Activated CD4-positive, alpha-beta T cell treated with anti-CD3 and anti-CD28 coated beads for 1 hour (primary cell): ENCODE measurements around the gene LDB3.
"Not testable (repeated sequence)": the region's sequence is repeated elsewhere in the genome, so short reads cannot be mapped to it uniquely, and the experiment has no call there.

ENCODE experiments used
- DNase-seq: peaks from one replicate; pipeline ENCODE4 v3.0.0-alpha.2; 2020

Gene LDB3

GRCh38 chr10:86734207-86734988, 66.1 kb downstream of the LDB3 start:
- DNase-seq = no peak

GRCh38 chr10:86735278-86735677, 67.0 kb downstream of the LDB3 start:
- DNase-seq = not testable (repeated sequence)

- DNase-seq = no peak
These were observed 73.9 kb downstream of the LDB3 start for GRCh38 chr10:86742230-86742629.

- no peak for DNase-seq
These were observed 75.9 kb downstream of the LDB3 start for GRCh38 chr10:86744067-86744725.

- no peak for DNase-seq
These were observed 79.7 kb downstream of the LDB3 start for GRCh38 chr10:86747796-86748581.

GRCh38 chr10:86749854-86750253, 81.5 kb downstream of the LDB3 start:
- DNase-seq = no peak

GRCh38 chr10:86751477-86751876, 83.2 kb downstream of the LDB3 start:
- no peak for DNase-seq

- DNase-seq = no peak
These were observed 84.0 kb downstream of the LDB3 start for GRCh38 chr10:86752311-86752710.

GRCh38 chr10:86753051-86753450, 84.7 kb downstream of the LDB3 start:
- DNase-seq = no peak

- DNase-seq = no peak
These were observed 85.5 kb downstream of the LDB3 start for GRCh38 chr10:86753638-86754434.

GRCh38 chr10:86755454-86755739, 87.1 kb downstream of the LDB3 start:
- DNase-seq = no peak

GRCh38 chr10:86755740-86756510, 87.6 kb downstream of the LDB3 start:
- DNase-seq = peak; percentile 77

GRCh38 chr10:86756511-86757112, 88.3 kb downstream of the LDB3 start, which contains the start of gene BMPR1A:
Gene BMPR1A (plus strand): TSS chr10:86756619. CDS start chr10:86876019, 119,400 bp downstream.
- no peak for DNase-seq

GRCh38 chr10:86757113-86757972, 89.0 kb downstream of the LDB3 start:
- peak; percentile 9 for DNase-seq

- no peak for DNase-seq
These were observed 90.1 kb downstream of the LDB3 start for GRCh38 chr10:86758189-86759072.

GRCh38 chr10:86759073-86759672, 90.9 kb downstream of the LDB3 start:
- no peak for DNase-seq

- DNase-seq = no peak
These were observed 95.1 kb downstream of the LDB3 start for GRCh38 chr10:86763404-86763803.

GRCh38 chr10:86765548-86765947, 97.2 kb downstream of the LDB3 start:
- DNase-seq = no peak

GRCh38 chr10:86768412-86769062, 100.2 kb downstream of the LDB3 start:
- DNase-seq = no peak
